NB4 (cell line): ENCODE data around the gene MGA.

Experiments used
- DNase-seq: peaks from one replicate; pipeline ENCODE4 v3.0.0; 2010; ENCODE audit warnings: low read depth
- H3K4me3 ChIP-seq: one replicate; pipeline ENCODE4 v1.5.1; 2011; ENCODE audit warnings: mild to moderate bottlenecking, low read depth, low read length, moderate library complexity
- MYC ChIP-seq: IDR thresholded peaks from 2 replicates; pipeline ENCODE4 v1.6.1; 2011; ENCODE audit warnings: low read depth, low read length
- POLR2A ChIP-seq: IDR thresholded peaks from 2 replicates; pipeline ENCODE4 v1.6.1; 2011; ENCODE audit warnings: mild to moderate bottlenecking; ENCODE audit not compliant: insufficient read length; ENCODE audit errors: extremely low read depth
- TF ChIP-seq, protein P1 (sequence below): IDR thresholded peaks from one replicate; pipeline ENCODE4 v1.5.1; 2012; ENCODE audit warnings: low read depth, low read length
- TF ChIP-seq, protein P2 (sequence below): IDR thresholded peaks from 2 replicates; pipeline ENCODE4 v1.6.1; 2011; ENCODE audit warnings: low read depth, low read length

The MGA gene

DNA sequence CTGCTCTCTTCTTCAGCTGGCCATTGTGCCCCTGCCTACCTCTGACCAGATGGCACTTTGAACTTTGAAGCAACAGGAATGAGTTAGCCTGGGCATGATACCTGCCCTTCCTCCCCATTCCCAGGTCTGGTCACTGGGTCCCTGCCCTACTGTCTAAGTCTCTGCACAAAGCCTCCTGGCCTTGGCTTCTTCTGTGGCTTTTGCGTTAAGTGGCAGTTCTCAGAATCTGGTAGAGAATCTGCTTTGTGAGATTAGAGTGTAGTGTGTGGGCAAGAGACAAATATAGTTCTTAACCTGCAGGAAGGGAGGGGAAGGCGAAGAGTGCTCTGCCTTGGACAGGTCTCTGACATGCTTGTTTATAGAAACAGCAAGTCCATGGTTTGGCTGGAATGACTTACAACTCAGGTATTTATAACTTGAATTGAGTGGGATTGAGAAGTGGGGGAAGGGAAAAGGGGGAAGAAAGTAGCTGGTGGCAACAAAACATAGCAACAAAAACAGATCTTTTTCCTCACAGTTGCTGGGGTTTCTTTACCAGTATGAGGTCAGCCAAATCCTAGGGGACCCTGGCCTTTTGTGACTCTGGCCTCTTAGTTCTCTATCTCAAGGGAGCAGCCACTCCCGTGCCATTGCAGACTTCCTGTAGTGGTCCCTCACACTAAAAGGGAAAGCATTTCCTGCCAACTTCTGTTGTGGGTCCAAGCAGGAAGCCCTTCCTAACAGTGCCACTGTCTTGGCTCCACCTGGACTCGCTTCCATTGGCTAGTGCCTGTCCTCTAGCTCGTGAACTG lies 130.7 kb downstream of the MGA start:
- TF ChIP-seq, protein P1, sequence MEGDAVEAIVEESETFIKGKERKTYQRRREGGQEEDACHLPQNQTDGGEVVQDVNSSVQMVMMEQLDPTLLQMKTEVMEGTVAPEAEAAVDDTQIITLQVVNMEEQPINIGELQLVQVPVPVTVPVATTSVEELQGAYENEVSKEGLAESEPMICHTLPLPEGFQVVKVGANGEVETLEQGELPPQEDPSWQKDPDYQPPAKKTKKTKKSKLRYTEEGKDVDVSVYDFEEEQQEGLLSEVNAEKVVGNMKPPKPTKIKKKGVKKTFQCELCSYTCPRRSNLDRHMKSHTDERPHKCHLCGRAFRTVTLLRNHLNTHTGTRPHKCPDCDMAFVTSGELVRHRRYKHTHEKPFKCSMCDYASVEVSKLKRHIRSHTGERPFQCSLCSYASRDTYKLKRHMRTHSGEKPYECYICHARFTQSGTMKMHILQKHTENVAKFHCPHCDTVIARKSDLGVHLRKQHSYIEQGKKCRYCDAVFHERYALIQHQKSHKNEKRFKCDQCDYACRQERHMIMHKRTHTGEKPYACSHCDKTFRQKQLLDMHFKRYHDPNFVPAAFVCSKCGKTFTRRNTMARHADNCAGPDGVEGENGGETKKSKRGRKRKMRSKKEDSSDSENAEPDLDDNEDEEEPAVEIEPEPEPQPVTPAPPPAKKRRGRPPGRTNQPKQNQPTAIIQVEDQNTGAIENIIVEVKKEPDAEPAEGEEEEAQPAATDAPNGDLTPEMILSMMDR: no peak
- peak; percentile 37; the same call in 1 of the 2 replicates for TF ChIP-seq MYC
- TF ChIP-seq POLR2A: no peak
- TF ChIP-seq, protein P2, sequence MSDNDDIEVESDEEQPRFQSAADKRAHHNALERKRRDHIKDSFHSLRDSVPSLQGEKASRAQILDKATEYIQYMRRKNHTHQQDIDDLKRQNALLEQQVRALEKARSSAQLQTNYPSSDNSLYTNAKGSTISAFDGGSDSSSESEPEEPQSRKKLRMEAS: peak; percentile 38; the same call in 1 of the 2 replicates
- peak; percentile 85 for DNase-seq

DNA sequence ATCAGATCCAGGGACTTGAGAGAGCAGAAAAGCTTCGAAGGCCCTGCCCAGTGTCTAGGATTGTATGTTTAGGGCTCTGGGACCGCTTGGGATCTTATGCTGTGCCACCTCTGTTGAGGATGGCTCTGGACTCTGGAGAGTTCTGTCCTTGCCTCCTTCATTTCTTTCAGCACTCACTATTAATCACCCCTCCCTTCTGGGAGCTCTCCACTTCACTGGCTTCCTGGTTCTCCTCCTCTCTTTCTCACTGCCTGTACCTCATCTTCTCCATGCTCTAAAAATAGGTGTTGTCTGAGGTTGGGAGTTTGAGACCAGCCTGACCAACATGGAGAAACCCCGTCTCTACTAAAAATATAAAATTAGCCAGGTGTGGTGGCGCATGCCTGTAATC lies 131.3 kb downstream of the MGA start:
- H3K4me3 ChIP-seq: no peak overlapping the region
- no peak for DNase-seq
- TF ChIP-seq, protein P1: no peak
- TF ChIP-seq, protein P2: no peak
- TF ChIP-seq MYC (no peak), POLR2A (no peak)

More for the DNA sequence above, 130.7 kb downstream of the MGA start:
- H3K4me3 ChIP-seq: no peak overlapping the region

DNA sequence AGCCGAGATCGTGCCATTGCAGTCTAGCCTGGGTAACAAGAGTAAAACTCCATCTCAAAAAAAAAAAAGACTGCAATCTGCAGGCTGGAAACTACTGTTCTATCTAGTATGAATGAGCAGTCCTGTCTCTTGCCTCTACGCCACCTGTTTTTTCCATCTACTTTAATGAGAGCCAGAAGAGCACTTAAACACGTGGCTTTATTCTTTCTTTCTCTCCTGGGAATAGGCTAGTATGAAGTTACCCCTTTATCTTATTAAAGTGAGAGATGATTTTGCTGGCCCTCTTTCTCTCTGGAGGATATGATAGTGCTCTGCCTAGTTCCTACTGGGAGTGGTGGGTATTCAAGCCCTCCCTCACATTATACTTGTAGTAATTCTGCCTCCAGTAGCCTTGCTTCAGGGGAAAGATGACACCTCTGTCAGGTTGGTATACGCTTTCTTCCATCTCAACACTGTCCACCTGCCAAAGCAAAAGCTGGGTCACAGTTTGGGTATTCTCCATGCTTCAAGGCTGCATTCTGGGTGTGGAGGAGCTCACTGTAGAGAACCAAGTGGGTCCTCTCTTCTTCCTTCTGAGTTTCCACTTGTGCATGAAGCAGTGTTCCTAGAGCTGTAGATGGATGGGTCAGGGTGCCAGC lies 131.9 kb downstream of the MGA start:
- DNase-seq: no peak
- TF ChIP-seq, protein P2: peak; percentile 17; the same call in 1 of the 2 replicates
- TF ChIP-seq, protein P1: no peak
- no peak overlapping the region for H3K4me3 ChIP-seq

DNA sequence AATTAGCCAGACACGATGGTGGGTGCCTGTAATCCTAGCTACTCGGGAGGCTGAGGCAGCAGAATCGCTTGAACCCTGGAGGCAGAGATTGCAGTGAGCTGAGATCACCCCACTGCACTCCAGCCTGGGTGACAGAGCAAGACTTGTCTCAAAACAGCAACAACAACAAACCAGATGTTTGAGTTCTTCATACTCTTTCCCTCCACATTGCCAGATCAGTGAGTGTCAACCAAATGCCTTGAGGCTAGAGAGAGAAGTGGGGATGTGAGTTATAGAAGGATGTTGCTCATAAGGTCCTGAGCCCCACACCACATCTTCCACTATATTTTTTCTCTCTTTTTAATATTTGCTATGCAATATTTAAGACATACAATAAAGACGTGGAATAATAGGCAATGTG lies 133.9 kb downstream of the MGA start:
- TF ChIP-seq MYC (no peak), POLR2A (no peak)
- TF ChIP-seq, protein P2: no peak
- TF ChIP-seq, protein P1: no peak
- no peak overlapping the region for H3K4me3 ChIP-seq
- DNase-seq: no peak

DNA sequence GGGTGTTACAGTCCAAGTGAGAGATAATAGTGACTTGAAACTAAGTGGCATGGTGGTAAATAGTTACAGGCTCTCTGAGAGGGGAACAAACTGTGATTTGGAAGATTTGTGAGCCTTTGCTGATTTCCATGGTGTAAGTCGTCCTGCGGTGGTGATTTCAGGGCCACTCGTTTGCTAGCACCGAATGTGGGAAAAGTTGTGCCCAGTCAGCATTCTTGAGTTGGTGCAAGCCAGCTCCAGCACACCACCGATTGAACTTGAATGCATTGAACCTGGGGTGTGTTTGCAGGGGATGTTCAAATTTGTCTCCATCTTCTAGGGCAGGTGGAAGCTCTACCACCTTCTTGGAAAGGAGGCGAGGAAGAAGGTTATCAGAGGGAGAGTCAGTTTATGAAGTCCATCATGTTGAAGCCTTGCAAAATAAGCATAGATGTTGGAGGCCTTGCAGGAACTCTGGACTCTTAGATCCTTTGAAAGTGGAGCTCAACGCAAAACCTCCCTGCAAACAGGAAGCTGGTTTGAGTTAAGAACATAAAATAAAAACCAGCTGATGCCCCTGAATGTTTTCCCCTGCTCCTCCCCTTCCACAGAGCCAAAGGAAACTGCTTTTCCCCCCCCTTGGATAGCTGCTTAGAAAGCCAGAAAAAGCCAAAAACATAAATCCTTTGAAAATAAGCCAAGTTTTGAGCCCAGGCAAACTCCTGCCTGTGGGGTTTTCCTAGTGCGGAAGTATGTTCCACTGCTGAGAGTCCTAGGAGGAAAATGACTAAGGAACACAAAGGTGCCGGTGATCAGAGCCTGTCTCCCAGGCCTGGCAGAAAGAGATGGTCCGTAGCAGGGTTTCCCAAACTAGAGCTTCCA lies 136.0 kb downstream of the MGA start:
- TF ChIP-seq, protein P1: no peak
- TF ChIP-seq, protein P2: no peak
- TF ChIP-seq MYC (no peak), POLR2A (no peak)
- H3K4me3 ChIP-seq: no peak overlapping the region
- no peak for DNase-seq
